PC-3 (cell line): Measurements from ENCODE around the gene PPP1R14C. TPM values are rescaled to one million over a fixed set of nuclear protein-coding genes. Genes with fewer than 3 reads are reported as not detected.
A peak's percentile ranks its signal among the peaks of the same experiment; 100 is the strongest.

ENCODE experiments used
- ATAC-seq: fragments of 200-7000 bp; cut with Tn5 transposase; 2 replicates; pipeline ENCODE4 v1.9.1; 2020; ENCODE audit warnings: mild to moderate bottlenecking, moderate library complexity
- BruUV-seq: library from RNA; stranded (reverse); fragments of 400-500 nt; replicated peaks from 2 replicates; lab custom pipeline; 2021; lab: Mats Ljungman, UMichigan
- CTCF ChIA-PET: fragments of 300-600 bp; sonication (Branson Sonifier 250); formaldehyde crosslinking; loops from one replicate; lab custom pipeline; 2022; ENCODE audit warnings: antibody characterized with exemption; lab: Charles Lee
- POLR2A ChIA-PET: fragments of 300-600 bp; sonication (Branson Sonifier 250); formaldehyde crosslinking; loops from one replicate; lab custom pipeline; 2022; ENCODE audit warnings: antibody characterized with exemption; ENCODE audit not compliant: unreplicated experiment; lab: Charles Lee
- DNase-seq: peaks from one replicate; pipeline ENCODE4 v3.0.0-alpha.2; 2015
- H2AFZ ChIP-seq: fragments of 300-600 bp; sonication (generic); 2 replicates; pipeline ENCODE4 v1.6.0; 2016; ENCODE audit warnings: antibody characterized with exemption, low read length
- H3F3A ChIP-seq: fragments of 300-600 bp; sonication (generic); one replicate; pipeline ENCODE4 v1.6.0; 2017; ENCODE audit warnings: antibody characterized with exemption, low read length, control low read depth, mild to moderate bottlenecking; ENCODE audit not compliant: unreplicated experiment
- H3K27ac ChIP-seq: fragments of 300-600 bp; sonication (generic); 2 replicates; pipeline ENCODE4 v1.5.1; 2016; ENCODE audit warnings: mild to moderate bottlenecking, low read length
- H3K27me3 ChIP-seq: fragments of 300-600 bp; sonication (generic); 2 replicates; pipeline ENCODE4 v1.6.1; 2016; ENCODE audit warnings: low read length, mixed read lengths
- H3K36me3 ChIP-seq: fragments of 300-600 bp; sonication (generic); 2 replicates; pipeline ENCODE4 v1.6.1; 2016; ENCODE audit warnings: low read depth, mixed run types, low read length, mixed read lengths
- H3K4me1 ChIP-seq: fragments of 300-600 bp; sonication (generic); 2 replicates; pipeline ENCODE4 v1.5.1; 2016; ENCODE audit warnings: low read length; ENCODE audit not compliant: insufficient read depth
- H3K4me2 ChIP-seq: fragments of 300-600 bp; sonication (generic); 2 replicates; pipeline ENCODE4 v1.6.0; 2016; ENCODE audit warnings: low read length
- H3K4me3 ChIP-seq: fragments of 300-600 bp; sonication (generic); 2 replicates; pipeline ENCODE4 v1.5.1; 2016; ENCODE audit warnings: mild to moderate bottlenecking, low read length, mixed read lengths
- H3K79me2 ChIP-seq: fragments of 300-600 bp; sonication (generic); 2 replicates; pipeline ENCODE4 v1.6.1; 2017; ENCODE audit warnings: low read length, mixed read lengths
- H3K9ac ChIP-seq: fragments of 300-600 bp; sonication (generic); 2 replicates; pipeline ENCODE4 v1.6.0; 2016; ENCODE audit warnings: mild to moderate bottlenecking, low read length
- H3K9me2 ChIP-seq: fragments of 300-600 bp; sonication (generic); replicated peaks from 2 replicates; pipeline ENCODE4 v1.6.1; 2016; ENCODE audit warnings: mixed run types, low read length, mixed read lengths
- H3K9me3 ChIP-seq: fragments of 300-600 bp; sonication (generic); 2 replicates; pipeline ENCODE4 v1.6.1; 2016; ENCODE audit warnings: low read length, mixed read lengths
- H4K20me1 ChIP-seq: fragments of 300-600 bp; sonication (generic); 2 replicates; pipeline ENCODE4 v1.6.1; 2016; ENCODE audit warnings: low read length, mixed read lengths
- CTCF ChIP-seq: fragments of 300-600 bp; sonication (generic); conservative IDR thresholded peaks from 2 replicates; pipeline ENCODE4 v1.5.1; 2017; ENCODE audit warnings: antibody characterized with exemption, low read depth, mild to moderate bottlenecking, low read length
- EZH2 ChIP-seq: fragments of 300-600 bp; sonication (generic); IDR thresholded peaks from one replicate; pipeline ENCODE4 v1.6.1; 2017; ENCODE audit warnings: antibody characterized with exemption, mild to moderate bottlenecking, low read length; ENCODE audit not compliant: unreplicated experiment
- EZH2phosphoT487 ChIP-seq: fragments of 300-600 bp; sonication (generic); IDR thresholded peaks from 2 replicates; pipeline ENCODE4 v1.6.1; 2018; ENCODE audit warnings: mild to moderate bottlenecking, antibody characterized with exemption, low read length, borderline replicate concordance
- intact Hi-C: fragments of 100-400 bp; cut with micrococcal nuclease; formaldehyde crosslinking; loops from 2 replicates; pipeline ENCODE4 v1.9.0; 2023
- total RNA-seq: library from RNA; depleted of rRNA; stranded (reverse); fragments of >200 nt; gene quantifications from 2 replicates; pipeline ENCODE4 v1.2.3, GENCODE V29; 2014

PPP1R14C gene
- total RNA-seq, 1 experiment from 2014 or later: 1.1 TPM

DNA sequence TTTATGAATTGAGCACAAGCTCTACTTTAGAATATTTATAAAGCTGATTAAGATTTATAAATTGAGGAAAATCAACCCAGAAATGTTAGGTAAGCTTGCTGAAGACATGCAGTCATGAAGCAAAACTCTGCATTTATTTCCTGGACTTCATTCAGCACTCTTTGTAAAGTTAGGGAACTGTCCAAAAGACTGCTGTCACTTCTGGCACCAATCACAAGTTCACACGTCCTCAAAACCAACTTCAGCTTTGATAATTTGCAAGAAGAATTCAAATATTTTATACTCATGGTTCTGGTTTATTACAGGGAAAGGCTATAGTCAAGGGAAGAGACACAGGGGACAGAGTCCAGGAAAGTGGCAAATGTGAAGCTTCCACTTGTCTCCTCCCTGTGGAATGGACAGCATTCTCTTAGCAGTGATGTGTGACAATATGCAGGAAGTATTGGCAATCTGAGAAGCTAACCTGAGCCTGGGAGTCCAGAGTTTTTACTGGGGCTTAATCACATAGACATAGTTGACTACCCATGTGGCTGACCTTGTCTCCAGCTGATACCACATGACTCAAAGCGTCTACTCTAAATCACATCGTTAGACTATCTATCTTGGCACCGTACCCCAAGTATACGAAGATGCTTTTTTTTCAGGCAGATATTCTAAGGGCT is 85.4 kb downstream of the PPP1R14C start:
- BruUV-seq: no TSS peak
- no peaks in the 10 kb centered on the region for H4K20me1 ChIP-seq
- H3K36me3 ChIP-seq: no peaks in the 10 kb centered on the region
- H3K79me2 ChIP-seq: no peaks in the 10 kb centered on the region
- no peak for DNase-seq
- POLR2A ChIA-PET: no interaction called here
- no peak overlapping the region for H3K4me3 ChIP-seq
- H3K9me3 ChIP-seq: no peaks in the 10 kb centered on the region
- H3K4me2 ChIP-seq: no peak overlapping the region
- no peak for ATAC-seq
- 0 out of 2 replicates have a peak, but pooled peaks cover 4% of the 10 kb centered on the region for H3K4me1 ChIP-seq
- no peak for TF ChIP-seq CTCF
- no peak for TF ChIP-seq EZH2phosphoT487
- no peak for TF ChIP-seq EZH2
- no peak overlapping the region for H3K27ac ChIP-seq
- no peaks in the 10 kb centered on the region for H3F3A ChIP-seq
- no peaks in the 10 kb centered on the region for H3K27me3 ChIP-seq
- H2AFZ ChIP-seq: no peak overlapping the region
- CTCF ChIA-PET: no interaction called here
- no peak overlapping the region for H3K9ac ChIP-seq
- intact Hi-C loops: no loop called here
- no peaks in the 10 kb centered on the region for H3K9me2 ChIP-seq

DNA sequence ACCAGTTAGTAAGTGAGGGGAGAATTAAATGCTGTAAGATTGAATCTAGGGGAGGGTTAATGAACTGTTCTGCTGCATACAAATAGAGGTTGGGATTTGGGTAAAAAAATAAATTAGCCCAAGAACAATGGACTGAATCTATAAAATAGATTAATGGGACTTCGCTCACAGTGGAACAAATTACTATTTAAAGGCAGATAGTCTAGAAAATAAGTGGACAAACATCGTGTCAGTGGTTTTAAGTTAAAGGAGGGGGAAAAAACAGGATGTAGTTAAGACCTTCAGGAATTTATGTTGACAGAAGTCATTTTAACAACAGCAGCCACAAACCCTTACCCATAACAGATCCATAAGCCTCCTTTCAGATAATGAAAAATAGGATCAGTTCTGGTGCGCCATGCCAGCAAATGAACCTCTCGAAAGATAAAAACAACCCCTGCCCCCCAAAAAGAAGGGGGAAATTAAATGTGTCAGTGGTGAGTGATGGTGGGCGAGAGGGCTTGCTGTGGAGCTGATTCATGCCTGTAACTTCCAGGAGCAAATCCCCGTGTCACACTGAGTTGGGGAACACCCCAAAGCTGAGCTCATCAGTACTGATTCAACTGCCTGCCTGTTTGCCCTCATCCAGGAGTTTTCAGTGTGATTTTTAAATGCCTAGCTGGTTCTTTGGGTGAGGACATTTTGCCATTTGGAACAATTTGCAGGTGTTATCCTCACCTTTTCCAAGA is 86.8 kb downstream of the PPP1R14C start:
- H2AFZ ChIP-seq: no peak overlapping the region
- no peak overlapping the region for H3K4me2 ChIP-seq
- ATAC-seq (no peak), DNase-seq (peak; percentile 27)
- POLR2A ChIA-PET: no interaction called here
- no peaks in the 10 kb centered on the region for H4K20me1 ChIP-seq
- H3K9me3 ChIP-seq: no peaks in the 10 kb centered on the region
- H3K36me3 ChIP-seq: no peaks in the 10 kb centered on the region
- no peak overlapping the region for H3K4me3 ChIP-seq
- no peak overlapping the region for H3K27ac ChIP-seq
- H3K9me2 ChIP-seq: no peaks in the 10 kb centered on the region
- H3F3A ChIP-seq: no peaks in the 10 kb centered on the region
- intact Hi-C loops: no loop called here
- BruUV-seq: no TSS peak
- CTCF ChIA-PET: no interaction called here
- H3K4me1 ChIP-seq: 0 out of 2 replicates have a peak, but pooled peaks cover 4% of the 10 kb centered on the region
- H3K79me2 ChIP-seq: no peaks in the 10 kb centered on the region
- TF ChIP-seq EZH2phosphoT487: no peak
- no peak for TF ChIP-seq CTCF
- TF ChIP-seq EZH2: no peak
- no peaks in the 10 kb centered on the region for H3K27me3 ChIP-seq
- H3K9ac ChIP-seq: no peak overlapping the region

- Histone ChIP-seq H3K9me3 (no peaks in the 10 kb centered on the region), H3K27me3 (no peaks in the 10 kb centered on the region), H3K9ac (no peak overlapping the region), H3K79me2 (no peaks in the 10 kb centered on the region), H3K4me2 (no peak overlapping the region), H3K4me3 (no peak overlapping the region), H3K27ac (no peak overlapping the region), H3F3A (no peaks in the 10 kb centered on the region), H3K4me1 (0 out of 2 replicates have a peak, but pooled peaks cover 4% of the 10 kb centered on the region), H4K20me1 (no peaks in the 10 kb centered on the region), H2AFZ (no peak overlapping the region), H3K36me3 (no peaks in the 10 kb centered on the region), H3K9me2 (no peaks in the 10 kb centered on the region)
- no peak for ATAC-seq
- BruUV-seq: no TSS peak
- intact Hi-C loops: no loop called here
- POLR2A ChIA-PET: no interaction called here
- CTCF ChIA-PET: no interaction called here
- TF ChIP-seq CTCF (no peak), EZH2 (no peak), EZH2phosphoT487 (no peak)
- DNase-seq: no peak
These were observed 87.3 kb downstream of the PPP1R14C start for GRCh38 chr6:150230164-150230561.
